Suppressor macrophage (primary cell): Measurements from ENCODE around the gene RAB8B.
A peak's percentile ranks its signal among the peaks of the same experiment; 100 is the strongest.

Experiments used
- DNase-seq, 4 experiments: peaks; one replicate each; pipeline ENCODE4 v3.0.0-alpha.2; 2020 to 2022

The RAB8B gene

DNA sequence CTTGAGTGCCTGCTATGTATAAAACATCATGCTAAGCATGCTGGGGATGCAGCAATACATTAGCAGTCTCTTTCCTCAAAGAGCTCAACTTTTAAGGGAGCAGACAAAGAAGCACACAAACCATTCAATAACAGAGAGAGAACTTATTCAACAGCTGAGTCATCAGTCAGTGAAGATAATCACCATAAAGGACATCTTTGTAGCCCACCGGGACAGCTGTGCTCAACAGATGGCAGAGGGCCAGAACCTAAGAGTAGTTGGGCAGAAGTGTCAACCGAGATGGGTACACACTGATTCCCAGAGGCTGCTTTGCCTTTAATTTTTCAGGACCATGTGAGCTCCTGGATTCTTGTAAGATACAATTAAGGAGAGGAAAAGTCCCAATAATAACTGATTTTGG lies 4.2 kb upstream of the RAB8B start:
- no peak for DNase-seq

DNA sequence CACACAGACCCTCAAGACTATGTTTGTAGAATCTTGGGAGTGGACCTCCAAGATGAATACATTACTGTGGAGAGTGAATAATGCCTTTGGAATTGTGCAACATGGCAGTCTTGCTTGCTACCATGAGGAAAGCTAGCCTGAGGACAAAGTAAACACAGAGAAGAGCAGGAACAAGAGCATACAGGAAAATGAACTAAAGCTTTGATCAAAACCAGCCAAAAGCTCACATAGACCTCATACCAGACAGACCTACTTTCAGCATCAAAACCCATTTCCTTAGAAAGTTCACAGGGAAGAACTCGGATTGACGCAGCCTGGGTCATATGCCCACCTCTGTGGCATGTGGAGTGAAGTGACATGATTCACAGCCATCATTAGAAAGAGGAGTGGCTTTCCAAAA lies 3.3 kb upstream of the RAB8B start:
- no peak for DNase-seq

DNA sequence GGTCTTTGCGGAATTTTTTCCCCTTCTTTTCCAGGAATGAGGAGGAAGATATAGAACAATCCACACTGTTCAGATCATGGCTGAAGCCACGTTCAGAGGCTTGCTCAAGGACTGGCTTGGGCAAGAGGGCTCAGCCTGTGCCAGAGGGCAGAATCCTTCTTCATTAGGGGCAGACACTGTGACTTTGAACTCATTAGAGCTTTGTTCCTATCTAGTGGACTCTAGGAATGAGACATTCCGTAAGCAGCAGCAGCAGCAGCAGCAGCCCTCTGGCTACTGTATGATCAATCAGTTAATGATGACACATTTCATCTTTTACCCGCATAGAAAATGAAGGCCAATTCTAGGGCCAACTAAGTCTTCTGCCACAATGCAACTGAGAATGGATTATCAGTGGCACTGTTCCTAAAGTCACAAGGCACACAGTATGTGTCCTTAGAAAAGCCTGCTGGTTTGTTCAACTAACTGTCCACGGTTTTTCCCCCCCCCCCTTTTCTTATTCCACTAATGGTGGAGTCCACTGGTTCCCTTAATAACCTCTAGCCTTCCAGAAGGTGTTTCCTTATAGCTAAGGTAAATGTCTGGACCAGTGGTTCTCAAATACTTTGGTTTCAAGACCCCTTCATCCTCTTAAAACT lies 1.7 kb upstream of the RAB8B start:
- DNase-seq = no peak

DNA sequence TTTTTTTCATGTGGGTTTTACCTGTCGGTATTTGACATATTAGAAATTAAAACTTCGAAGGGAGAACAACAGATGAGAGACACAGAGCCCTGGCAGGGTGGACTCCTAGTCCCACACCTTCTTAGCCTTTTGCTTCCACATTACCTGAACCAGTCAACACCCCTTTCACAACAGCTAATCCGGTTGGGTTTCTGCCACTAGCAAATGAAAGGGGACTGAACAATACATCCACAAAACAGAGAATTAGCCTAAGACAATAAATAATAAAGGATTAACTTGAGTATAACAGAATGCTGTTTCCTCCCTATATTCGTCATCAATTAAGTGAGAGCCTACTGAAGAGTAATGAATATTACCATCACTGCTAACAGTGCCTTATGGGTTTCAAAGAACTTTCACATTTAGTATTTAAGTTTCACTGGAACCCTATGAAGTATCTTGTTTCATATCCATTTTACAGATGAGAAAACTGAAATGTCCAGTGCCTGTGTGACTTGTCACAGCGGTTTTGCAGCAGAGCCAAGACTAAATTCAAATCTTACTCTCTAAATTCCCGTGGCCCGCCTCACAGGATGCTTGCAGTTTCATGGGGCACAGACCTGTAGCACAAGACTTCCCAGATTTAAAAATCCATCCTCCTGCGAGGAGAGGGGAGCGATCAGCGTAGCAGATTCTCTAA lies 1.0 kb upstream of the RAB8B start:
- peak in 1 of 4 experiments; percentile 7 for DNase-seq

DNA sequence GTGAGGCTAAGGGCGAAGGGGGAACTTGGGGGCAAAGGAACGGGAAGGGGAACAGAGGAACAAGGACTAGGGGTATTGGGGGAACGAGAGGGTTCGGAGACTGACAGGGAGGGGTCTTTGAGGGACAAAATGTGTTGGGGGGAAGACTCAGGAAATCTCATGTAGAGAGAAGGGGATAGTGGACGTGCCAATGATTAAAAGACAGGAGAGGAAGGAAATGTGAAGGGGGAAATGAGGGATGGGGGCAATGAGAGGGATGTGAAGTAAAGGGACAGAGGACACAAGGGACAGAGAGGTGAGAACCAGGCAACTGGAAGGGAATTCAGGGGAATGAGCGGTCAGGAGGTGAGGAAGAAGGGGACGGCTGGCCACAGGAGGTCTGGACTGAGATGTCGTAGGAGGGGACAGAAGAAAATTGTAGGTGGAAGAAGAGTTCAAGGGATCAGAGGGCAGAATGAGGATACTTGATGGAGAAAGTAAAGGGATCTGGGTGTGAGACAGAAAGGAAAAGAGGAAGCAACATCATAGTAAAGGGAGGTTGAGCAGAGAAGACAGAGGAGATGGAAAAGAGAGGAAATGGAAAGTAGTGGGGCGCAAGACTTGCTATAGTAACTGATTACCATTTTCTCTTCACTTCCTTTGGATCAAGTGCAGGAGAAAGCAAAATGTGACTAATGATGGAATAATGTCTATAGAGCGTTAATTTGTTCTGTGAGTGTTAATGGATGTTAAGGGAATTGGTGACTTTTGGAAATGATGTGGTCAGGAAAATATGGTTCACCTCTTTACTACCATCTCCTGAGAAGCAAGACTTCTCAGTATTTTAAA lies 749 bp downstream of the RAB8B start:
- DNase-seq = peak; percentile 23 to 74 (median 56)

DNA sequence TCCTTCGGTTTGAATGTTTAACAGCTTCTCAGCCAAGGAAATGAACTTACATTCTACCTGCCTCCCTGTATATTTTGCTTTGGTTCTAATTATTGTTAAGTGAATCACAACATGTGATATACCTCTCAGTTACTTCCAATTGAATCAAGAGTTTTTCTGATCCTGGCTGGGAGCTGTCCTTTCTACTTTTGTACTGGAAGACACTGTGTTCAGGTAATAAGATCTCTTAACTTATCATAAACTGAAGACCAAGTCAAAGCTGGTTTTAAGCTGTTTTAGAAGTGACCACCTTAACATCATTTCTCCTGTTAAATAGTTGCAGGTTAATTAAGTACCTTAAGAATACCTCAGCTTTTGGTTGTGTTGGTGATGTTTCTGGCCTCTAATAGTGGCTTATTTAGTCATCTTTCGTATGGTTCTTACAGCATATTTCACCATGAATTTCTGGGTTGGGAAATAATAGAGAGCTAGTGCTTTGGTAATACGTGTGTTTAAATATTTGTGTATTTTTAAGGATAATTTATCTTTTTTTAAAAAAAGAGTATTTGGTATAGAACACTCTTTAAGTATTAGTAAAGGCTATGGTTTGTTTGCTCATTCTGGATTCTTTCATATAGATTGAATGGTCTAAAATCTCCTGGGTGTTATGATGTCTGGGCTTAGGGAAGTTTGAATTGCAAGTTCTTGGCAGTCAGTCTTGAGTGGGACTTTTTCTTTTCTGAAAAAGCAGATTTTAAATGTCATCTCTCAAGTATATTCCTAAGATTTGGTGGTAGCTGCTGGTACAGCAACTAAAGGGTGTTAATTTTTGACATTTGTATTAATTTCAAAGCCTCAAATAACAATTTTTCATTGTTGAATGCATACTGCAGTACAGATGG lies 1.6 kb downstream of the RAB8B start:
- DNase-seq = peak in 2 of 4 experiments; percentile 51 to 56

DNA sequence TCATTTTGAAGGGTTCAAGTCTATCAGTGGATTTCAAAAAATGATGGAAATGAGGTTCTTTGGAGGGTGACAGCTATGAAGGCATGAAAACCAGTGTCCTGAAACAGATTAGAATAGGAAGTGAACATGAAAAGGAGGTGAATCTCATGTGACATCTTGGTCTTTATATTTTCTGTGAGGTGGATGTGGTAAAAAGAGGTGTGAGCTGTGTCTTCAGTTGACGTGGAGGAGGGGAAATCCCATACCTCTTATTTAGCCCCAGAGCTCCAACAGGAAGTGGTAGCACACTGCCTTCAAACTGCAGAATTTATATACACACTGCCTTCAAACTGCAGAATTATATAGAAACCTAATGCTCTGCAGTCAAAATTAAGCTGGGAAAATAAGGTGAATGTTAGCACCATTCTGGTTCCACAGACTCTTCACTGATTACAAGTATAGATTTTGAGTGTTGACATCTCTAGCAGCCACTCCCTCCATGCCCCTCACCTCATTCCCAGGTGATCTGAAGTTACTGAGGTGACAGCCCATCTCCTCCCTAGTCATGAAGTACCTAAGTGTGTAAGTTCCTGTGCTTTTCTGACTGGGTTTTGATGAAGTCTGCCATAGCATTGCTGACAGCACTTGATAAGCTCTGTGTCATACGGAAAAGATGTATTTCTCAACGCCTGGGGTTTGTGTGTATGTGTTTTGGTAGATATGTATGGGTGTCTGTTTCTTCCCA lies 2.7 kb downstream of the RAB8B start:
- DNase-seq = peak; percentile 15 to 62 (median 31)

DNA sequence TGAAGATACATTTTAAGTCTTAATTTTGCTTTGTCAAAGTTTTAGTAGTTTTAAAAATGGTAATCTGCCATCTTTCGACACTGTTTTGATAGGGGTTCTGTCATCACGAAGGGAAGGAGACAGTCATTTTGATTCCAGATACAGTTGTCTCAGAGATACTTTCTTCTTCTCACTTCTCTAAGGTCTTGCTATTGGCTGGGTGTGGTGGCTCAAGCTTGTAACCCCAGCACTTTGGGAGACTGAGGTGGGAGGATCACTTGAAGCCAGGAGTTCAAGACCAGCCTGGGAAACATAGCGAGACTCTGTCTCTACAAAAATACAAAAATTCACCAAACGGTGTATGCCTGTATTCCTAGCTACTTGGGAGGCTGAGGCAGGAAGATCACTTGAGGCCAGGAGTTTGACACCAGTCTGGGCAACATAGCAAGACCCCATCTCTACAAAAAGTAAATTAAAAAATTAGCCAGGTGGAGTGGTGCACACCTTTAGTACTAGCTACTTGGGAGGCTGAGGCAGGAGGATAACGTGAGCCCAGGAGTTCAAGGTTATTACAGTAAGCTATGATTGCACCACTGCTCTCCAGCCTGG lies 3.3 kb downstream of the RAB8B start:
- DNase-seq = no peak

DNA sequence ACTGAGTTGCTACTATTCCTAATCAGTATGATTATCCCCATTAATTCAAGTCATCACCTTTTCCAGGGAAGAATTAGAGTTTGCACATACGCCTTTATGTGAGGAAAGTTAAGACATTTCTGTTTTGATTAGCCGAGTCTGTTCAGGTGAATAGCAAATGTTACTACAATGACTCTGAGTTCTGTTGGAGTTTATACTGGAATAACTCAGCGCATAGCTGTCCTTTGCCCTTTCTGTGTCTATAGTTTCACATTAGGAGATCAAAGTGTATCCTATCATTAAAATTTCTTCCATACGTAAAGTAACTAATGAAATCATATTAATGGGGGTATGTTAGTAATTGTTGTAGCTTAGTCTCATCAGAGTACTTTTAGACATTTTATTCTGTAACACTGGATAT lies 4.9 kb downstream of the RAB8B start:
- no peak for DNase-seq

DNA sequence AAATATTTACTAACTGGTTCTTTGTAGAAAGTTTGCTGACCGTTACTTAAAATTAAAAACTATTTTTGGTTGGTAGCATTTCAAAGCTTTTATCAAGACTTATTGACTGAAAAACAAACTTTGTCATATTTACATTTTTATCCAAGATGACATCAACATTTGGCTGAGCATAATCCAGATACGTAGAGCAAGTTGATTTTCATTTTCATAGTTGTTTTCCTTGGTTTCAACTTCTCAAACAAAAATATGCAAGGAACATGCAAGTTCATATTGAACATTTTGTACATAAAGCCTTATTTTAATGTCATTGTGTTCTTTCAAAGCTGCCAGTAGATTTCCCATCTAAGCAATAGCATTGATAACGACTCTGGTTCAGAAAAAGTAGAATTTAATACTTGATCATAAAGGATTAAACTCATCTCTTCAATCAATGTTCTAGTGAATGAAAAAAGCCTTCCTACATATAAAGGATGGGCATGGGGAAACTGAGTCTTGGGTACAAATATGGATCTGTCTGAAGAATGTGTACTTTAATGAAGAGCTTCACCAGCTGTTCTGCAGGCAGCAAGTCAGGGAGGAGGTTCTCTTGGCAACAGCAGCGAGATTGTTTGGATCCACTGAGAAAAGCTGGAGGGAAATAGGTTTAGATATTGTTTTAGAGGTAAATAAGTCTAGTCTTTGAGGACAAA lies 5.6 kb downstream of the RAB8B start:
- no peak for DNase-seq

DNA sequence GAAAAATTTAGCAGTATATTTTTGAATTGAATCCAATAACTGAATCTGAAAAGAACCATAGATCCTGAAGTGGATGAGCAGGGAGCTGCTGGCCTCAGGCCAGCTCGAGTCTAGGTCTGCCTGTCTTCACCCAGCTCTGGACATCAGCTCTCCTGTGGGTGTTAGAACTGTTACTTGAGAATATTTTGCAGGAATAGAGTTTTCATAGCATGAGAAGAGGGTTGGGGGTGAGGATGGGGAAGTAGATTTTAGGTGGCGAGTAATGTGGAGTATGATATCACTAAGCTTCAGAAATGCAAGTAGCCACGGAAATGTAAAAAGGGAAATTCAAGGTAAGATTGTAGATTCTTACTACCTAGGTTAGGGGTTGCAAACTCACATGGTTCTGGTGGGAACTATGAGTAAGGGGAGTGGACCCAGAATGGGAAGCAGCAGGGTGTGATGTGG lies 6.2 kb downstream of the RAB8B start:
- DNase-seq = peak in 3 of 4 experiments; percentile 16 to 48 (median 47)

DNA sequence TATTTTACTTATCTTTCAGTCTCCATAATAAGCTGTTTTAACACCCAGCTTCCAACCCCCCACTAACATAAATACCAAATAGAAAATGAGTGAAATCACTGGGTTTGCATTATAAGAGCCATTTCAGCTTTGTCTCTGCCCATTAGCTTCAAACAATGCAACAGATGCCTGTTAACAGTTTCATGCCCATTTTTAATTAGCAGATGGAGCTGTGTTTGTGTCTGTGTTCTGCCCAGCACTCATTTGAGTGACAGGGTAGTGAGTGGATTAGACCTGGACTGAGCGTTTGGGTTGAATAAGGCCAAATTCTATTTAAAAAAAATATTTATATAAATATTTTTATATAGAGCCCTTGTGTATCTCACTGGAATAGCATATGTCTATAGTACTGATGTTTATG lies 7.4 kb downstream of the RAB8B start:
- DNase-seq = no peak

DNA sequence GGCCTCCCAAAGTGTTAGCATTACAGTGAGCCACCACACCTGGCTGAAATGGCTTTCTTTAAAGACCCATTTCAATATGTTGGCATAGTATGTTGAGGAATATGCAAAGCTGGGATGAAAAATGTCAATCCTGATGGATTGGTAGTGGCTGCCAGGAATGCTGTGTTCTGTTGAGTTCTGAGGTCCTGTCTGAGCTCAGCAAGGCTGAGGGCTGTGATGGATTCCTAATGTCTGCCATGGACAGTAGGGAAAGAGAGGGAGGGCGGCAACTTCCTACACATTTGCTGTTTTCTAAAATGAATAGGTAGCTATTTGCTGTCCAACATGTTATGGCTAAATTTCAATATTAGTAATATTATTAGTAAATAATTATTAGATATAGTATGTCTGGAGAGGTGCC lies 8.2 kb downstream of the RAB8B start:
- no peak for DNase-seq

DNA sequence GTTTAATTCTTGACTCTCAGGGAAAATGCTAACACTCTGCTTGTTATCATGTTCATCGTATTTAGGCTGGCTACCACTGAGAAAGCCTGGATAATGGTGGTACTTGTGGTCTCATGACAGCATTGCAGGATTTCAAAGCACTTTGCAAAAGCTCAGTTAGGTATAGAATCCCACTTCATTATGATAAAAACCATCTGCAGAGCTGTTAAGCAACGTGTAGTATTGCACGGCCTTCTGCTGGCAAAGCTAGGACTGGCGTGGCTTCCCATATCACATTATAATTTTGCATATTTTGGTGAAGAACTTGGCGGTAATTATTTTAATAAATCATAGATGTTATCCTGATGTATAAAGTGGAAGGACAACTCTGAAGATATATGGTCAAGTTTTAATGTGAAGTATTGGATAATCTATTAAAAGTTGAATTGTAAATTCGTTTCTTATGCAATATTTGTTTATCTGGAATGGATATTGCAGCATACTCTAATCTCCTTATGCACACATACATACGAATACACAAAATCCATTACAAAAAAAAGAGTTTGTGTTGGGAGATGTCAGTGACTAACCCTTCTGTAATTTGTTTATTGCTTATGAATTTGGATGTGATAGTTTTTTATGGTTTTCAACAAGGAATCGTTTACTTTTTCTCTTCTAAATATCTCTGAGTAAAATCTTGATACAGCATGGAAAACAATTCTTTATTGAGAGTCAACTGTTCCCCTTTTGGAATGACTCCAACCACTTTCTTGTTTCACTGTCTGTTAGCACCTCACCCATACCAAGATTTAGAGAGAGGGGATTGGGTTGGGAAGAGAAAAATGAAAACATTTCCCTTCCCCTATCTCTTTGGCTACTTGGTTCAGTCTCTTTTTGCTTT lies 9.2 kb downstream of the RAB8B start:
- no peak for DNase-seq

DNA sequence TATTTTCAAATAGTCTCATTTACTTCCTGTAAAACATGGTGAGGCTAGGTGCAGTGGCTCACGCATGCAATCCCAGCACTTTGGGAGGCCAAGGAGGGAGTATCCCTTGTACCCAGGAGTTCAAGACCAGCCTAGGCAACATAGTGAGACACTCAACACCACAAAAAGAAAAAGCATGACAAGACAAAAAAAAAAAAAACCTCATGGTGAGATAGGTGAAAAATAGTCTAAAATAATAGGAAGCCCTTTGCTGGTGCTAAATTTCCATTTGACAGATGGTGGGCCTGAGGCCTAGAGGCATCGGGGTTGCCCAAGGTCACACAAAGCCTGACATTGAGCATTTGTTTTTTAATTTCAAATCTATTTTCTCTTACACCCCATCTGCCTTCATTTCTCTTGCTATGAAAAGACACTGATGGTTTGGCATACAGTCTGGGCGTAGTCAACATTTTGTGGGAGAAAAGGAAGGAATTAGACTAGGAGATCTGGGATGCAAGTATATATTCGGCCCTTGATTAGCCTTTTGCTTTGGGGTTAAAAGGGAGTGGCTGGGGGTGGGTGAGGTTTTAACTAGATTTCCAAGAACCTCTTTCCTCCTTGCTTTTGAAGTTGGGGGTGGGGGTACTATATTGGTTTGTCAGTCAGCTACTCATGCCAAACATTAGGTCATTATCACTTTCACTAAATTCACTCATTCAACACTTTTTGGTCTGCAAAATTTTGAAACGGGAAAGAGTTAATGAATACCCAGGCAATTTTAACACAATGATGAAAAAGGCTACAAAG lies 11.3 kb downstream of the RAB8B start:
- DNase-seq = no peak

DNA sequence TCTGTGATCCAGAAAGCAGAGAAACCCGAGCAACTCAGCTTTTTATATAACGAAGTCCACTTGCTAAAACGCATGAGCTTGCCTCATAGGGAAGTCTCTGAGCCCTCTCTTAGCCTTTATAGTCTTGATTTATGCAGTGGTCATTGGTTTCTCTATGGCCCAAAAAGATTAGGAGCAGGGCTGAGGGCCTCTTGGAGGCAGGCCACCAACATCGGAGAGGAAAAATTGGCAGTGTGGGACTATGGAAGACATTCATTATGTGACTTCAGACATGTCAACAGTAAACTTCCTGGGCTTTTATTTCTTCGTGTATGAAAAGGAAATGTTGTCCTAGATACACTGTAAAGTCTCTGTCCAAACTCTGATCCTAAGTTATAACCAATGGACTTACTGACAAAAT lies 13.5 kb downstream of the RAB8B start:
- no peak for DNase-seq

DNA sequence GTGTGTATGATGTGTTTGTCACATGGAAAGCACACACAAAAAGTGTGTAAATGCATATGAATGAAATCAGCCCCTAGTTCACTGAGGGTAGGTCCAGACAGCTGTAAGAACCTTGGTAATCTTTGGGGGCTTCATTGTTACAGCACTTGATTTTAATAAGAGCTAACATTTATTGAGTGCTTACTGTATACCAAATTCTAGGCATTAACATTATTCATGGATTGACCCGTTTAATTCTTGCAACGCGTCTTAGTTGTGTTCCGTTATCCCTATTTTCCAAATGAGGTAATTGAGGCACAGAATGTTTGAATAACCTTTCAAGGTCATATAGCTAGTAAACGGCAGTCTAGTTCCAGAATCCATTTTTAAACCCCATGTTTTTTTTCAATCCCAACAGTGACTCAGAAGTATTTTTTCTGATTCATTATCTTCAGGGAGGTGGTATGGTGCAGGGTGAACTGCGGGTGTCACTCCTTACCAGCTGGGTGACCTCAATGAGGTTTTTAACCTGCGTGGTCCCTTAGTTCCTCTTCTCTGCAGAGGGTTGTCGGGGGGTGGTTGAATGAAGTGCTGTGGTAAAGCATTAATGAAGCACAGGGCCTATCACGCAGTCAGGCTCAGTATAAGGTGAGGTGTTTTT lies 14.2 kb downstream of the RAB8B start:
- peak; percentile 43 to 71 (median 54) for DNase-seq

DNA sequence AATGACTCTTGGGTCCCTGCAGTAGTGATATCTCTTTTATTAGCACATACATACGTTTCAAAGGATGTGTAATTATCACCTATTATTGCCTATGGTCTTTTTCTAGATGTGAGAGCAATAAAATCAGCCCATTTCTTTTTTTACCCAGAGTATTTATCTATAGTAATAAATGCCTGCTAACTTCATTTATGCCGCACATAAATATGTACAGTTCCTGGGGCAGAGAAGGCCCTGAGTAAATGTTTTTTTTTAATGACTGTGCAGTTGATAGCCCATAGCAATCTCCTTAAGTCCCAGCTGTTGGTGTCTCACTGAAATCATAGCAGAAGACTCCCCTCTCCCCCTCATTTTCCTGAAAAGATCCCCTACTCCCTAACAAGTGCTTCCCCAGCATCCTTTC lies 16.7 kb downstream of the RAB8B start:
- DNase-seq = no peak
